GM19463 (cell line): ENCODE data around the gene ANKRD18A.

Experiments
- ATAC-seq: cut with Tn5 transposase; IDR thresholded peaks from one replicate; pipeline ENCODE4 v1.9.1; 2021; ENCODE audit warnings: mild to moderate bottlenecking, moderate library complexity; ENCODE audit not compliant: unreplicated experiment

The ANKRD18A gene

GRCh38 chr9:38620483-38621433 is at the start of gene ANKRD18A:
Gene ANKRD18A (minus strand): TSS chr9:38620596. CDS start chr9:38620285, 311 bp downstream.
- ATAC-seq, result peak; percentile 60

GRCh38 chr9:38668791-38669466 is 48.5 kb upstream of the ANKRD18A start:
- ATAC-seq, result no peak

- ATAC-seq, result no peak
These were observed 42.6 kb upstream of the ANKRD18A start for GRCh38 chr9:38662763-38663593.

- no peak for ATAC-seq
These were observed 39.1 kb upstream of the ANKRD18A start for GRCh38 chr9:38659538-38659937.

GRCh38 chr9:38656896-38657295 is 36.5 kb upstream of the ANKRD18A start:
- ATAC-seq, result no peak

- no peak for ATAC-seq
These were observed 32.1 kb upstream of the ANKRD18A start for GRCh38 chr9:38652486-38652885.

- ATAC-seq, result no peak
These were observed 31.6 kb upstream of the ANKRD18A start for GRCh38 chr9:38652044-38652443.

GRCh38 chr9:38651400-38652042 is 31.1 kb upstream of the ANKRD18A start:
- ATAC-seq, result no peak

- ATAC-seq, result no peak
These were observed 30.2 kb upstream of the ANKRD18A start for GRCh38 chr9:38650564-38650963.

- ATAC-seq, result no peak
These were observed 29.5 kb upstream of the ANKRD18A start for GRCh38 chr9:38649731-38650363.

GRCh38 chr9:38644601-38645000 is 24.2 kb upstream of the ANKRD18A start:
- no peak for ATAC-seq

GRCh38 chr9:38643815-38644173 is 23.4 kb upstream of the ANKRD18A start:
- ATAC-seq, result no peak

GRCh38 chr9:38642951-38643814 is 22.8 kb upstream of the ANKRD18A start:
- no peak for ATAC-seq

- no peak for ATAC-seq
These were observed 21.8 kb upstream of the ANKRD18A start for GRCh38 chr9:38641985-38642864.

- no peak for ATAC-seq
These were observed 20.7 kb upstream of the ANKRD18A start for GRCh38 chr9:38641142-38641541.

GRCh38 chr9:38639577-38639940 is 19.2 kb upstream of the ANKRD18A start:
- no peak for ATAC-seq

GRCh38 chr9:38638881-38639576 is 18.6 kb upstream of the ANKRD18A start:
- no peak for ATAC-seq

- ATAC-seq, result no peak
These were observed 13.9 kb upstream of the ANKRD18A start for GRCh38 chr9:38634315-38634714.
